ENCODE measurements around the gene DGCR8. TPM values are rescaled to one million over a fixed set of nuclear protein-coding genes. Genes with fewer than 3 reads are reported as not detected.

Gene DGCR8
- total RNA-seq, 4 donors from 2014 or later: 13.7 to 33.8 (median 18.7) TPM

- WGBS, 2 donors: 76% methylated on average over 4 to 6 of the region's 13 CpGs
- intact Hi-C loops (cut with DNase I): no loop called here
Measured at GRCh38 chr22:20107951-20108756, 28.1 kb downstream of the DGCR8 start.

GRCh38 chr22:20108757-20109230 lies 28.8 kb downstream of the DGCR8 start:
- 66 to 96% methylated on average over 5 to 11 of the region's 12 CpGs for WGBS, 2 donors
- H3K9me3 ChIP-seq: no peaks in the 10 kb centered on the region
- TF ChIP-seq POLR2A (IDR thresholded peaks at IDR 0.05) (no peak), CTCF (IDR thresholded peaks at IDR 0.05) (no peak)
- intact Hi-C loops (cut with DNase I): no loop called here
- no peak overlapping the region for H3K4me3 ChIP-seq
- H3K4me1 ChIP-seq: peaks cover 0 to 9% (median 0%) of the 10 kb centered on the region in 3 donors
- no peaks in the 10 kb centered on the region for H3K27me3 ChIP-seq
- no peak overlapping the region for H3K27ac ChIP-seq
- DNase-seq: no peak
- H3K36me3 ChIP-seq: peaks cover 38 to 100% (median 39%) of the 10 kb centered on the region in 3 donors

More at GRCh38 chr22:20107951-20108756, 28.1 kb downstream of the DGCR8 start:
- Histone ChIP-seq H3K9me3 (no peaks in the 10 kb centered on the region), H3K27ac (no peak overlapping the region), H3K36me3 (peaks cover 35 to 100% (median 39%) of the 10 kb centered on the region in 3 donors), H3K27me3 (no peaks in the 10 kb centered on the region), H3K4me3 (no peak overlapping the region), H3K4me1 (peaks cover 0 to 2% (median 0%) of the 10 kb centered on the region in 3 donors)
- TF ChIP-seq CTCF (IDR thresholded peaks at IDR 0.05) (no peak), POLR2A (IDR thresholded peaks at IDR 0.05) (no peak)
- no peak for DNase-seq

GRCh38 chr22:20109411-20110358 lies 29.6 kb downstream of the DGCR8 start:
- Histone ChIP-seq H3K4me3 (no peak overlapping the region), H3K4me1 (peaks cover 0 to 14% (median 0%) of the 10 kb centered on the region in 3 donors), H3K9me3 (no peaks in the 10 kb centered on the region), H3K36me3 (peaks cover 39 to 100% (median 43%) of the 10 kb centered on the region in 3 donors), H3K27me3 (no peaks in the 10 kb centered on the region), H3K27ac (no peak overlapping the region)
- intact Hi-C loops (cut with DNase I): loop anchor here (10.0 kb wide), 2 partner anchors 85 to 135 kb away; partner anchors contain the start of gene TANGO2
- DNase-seq: no peak
- TF ChIP-seq CTCF (IDR thresholded peaks at IDR 0.05) (no peak), POLR2A (IDR thresholded peaks at IDR 0.05) (no peak)
- WGBS, 2 donors: 100% methylated on average over 1 of the region's 23 CpGs; no CpG with 5 or more reads in 1 of the 2 donors

GRCh38 chr22:20110359-20110985 lies 30.4 kb downstream of the DGCR8 start:
- intact Hi-C loops (cut with DNase I): loop anchor here (10.0 kb wide), 2 partner anchors 86 to 136 kb away; partner anchors contain the start of gene TANGO2
- Histone ChIP-seq H3K4me3 (no peak overlapping the region), H3K4me1 (peaks cover under 1 to 22% (median 1%) of the 10 kb centered on the region in 3 donors), H3K27ac (no peak overlapping the region), H3K9me3 (no peaks in the 10 kb centered on the region), H3K27me3 (no peaks in the 10 kb centered on the region), H3K36me3 (peaks cover 39 to 100% (median 43%) of the 10 kb centered on the region in 3 donors)
- no peak for DNase-seq
- 77 to 86% methylated on average over 7 to 9 of the region's 9 CpGs for WGBS, 2 donors
- TF ChIP-seq POLR2A (IDR thresholded peaks at IDR 0.05) (no peak), CTCF (IDR thresholded peaks at IDR 0.05) (no peak)

Measured in esophagus squamous epithelium (tissue), 5 donors.